SK-N-SH (cell line): Measurements from ENCODE around the gene FRAT2. TPM values are rescaled to one million over a fixed set of nuclear protein-coding genes. Genes with fewer than 3 reads are reported as not detected.

ENCODE experiments used
- CTCF ChIA-PET: fragments of 300-600, 350-600 bp; formaldehyde crosslinking; extraction: SDS; loops from one replicate; lab custom pipeline; 2021; lab: Yijun Ruan, JAX
- POLR2A ChIA-PET: fragments of 350-600 bp; sonication (Branson Sonifier 250); formaldehyde crosslinking; extraction: SDS; loops from one replicate; lab custom pipeline; 2020; ENCODE audit warnings: antibody characterized with exemption, inconsistent platforms; lab: Yijun Ruan, JAX
- DNase-seq: peaks from one replicate; pipeline ENCODE4 v3.0.0; 2012
- H2AFZ ChIP-seq: fragments of 200-600 bp; sonication (generic); 2 replicates; pipeline ENCODE4 v1.8.1; 2016; ENCODE audit warnings: antibody characterized with exemption, mild to moderate bottlenecking, low read depth
- H3F3A ChIP-seq: fragments of 200-600 bp; sonication (generic); replicated peaks from 2 replicates; pipeline ENCODE3; 2016; ENCODE audit warnings: antibody characterized with exemption, mild to moderate bottlenecking; ENCODE audit not compliant: insufficient read depth
- H3K27ac ChIP-seq, 2 experiments: fragments of 200-500 bp in 1 of 2; fragments of 200-600 bp in 1 of 2; sonication (Bioruptor generic) in 1 of 2; sonication (generic), shearing (Covaris generic) in 1 of 2; 2 replicates each; pipeline versions ENCODE4 v1.5.1 to v1.6.1; 2014 to 2016; ENCODE audit warnings: low read depth in 2 of 2, inconsistent platforms in 1 of 2, low read length in 1 of 2, mild to moderate bottlenecking in 1 of 2, mixed read lengths in 1 of 2
- H3K27me3 ChIP-seq: fragments of 200-600 bp; sonication (generic), shearing (Covaris generic); 2 replicates; pipeline ENCODE4 v1.6.1; 2016; ENCODE audit warnings: mixed run types; ENCODE audit not compliant: insufficient read depth
- H3K36me3 ChIP-seq, 2 experiments: fragments of 200-500 bp in 1 of 2; fragments of 200-600 bp in 1 of 2; sonication (Bioruptor generic) in 1 of 2; sonication (generic) in 1 of 2; replicated peaks in 1 of 2; 2 replicates each; pipeline versions ENCODE3 to v1.5.1; 2014 to 2016; ENCODE audit warnings: low read length in 1 of 2, mild to moderate bottlenecking in 1 of 2; ENCODE audit not compliant: insufficient read depth in 2 of 2, control insufficient read depth in 1 of 2
- H3K4me1 ChIP-seq, 2 experiments: fragments of 200-500 bp in 1 of 2; fragments of 200-600 bp in 1 of 2; sonication (Bioruptor generic) in 1 of 2; sonication (generic), shearing (Covaris generic) in 1 of 2; 2 replicates each; pipeline versions ENCODE4 v1.5.1 to v1.6.1; 2014 to 2016; ENCODE audit warnings: low read depth in 1 of 2, low read length in 1 of 2, mixed run types in 1 of 2; ENCODE audit not compliant: insufficient read depth in 2 of 2, control insufficient read depth in 1 of 2
- H3K4me2 ChIP-seq: fragments of 200-600 bp; sonication (generic), shearing (Covaris generic); 2 replicates; pipeline ENCODE4 v1.6.1; 2017; ENCODE audit warnings: mixed run types
- H3K4me3 ChIP-seq, 2 experiments: fragments of 200-500 bp in 1 of 2; fragments of 200-600 bp in 1 of 2; sonication (Bioruptor generic) in 1 of 2; sonication (generic), shearing (Covaris generic) in 1 of 2; 2 replicates each; pipeline versions ENCODE4 v1.5.1 to v1.8.1; 2014 to 2016; ENCODE audit warnings: low read depth in 2 of 2, inconsistent platforms in 1 of 2, low read length in 1 of 2, mild to moderate bottlenecking in 1 of 2, mixed read lengths in 1 of 2, moderate library complexity in 1 of 2
- H3K79me2 ChIP-seq: fragments of 200-600 bp; sonication (generic); 2 replicates; pipeline ENCODE4 v1.8.1; 2017; ENCODE audit warnings: mild to moderate bottlenecking; ENCODE audit not compliant: insufficient read depth
- H3K9ac ChIP-seq: fragments of 200-600 bp; sonication (generic); 2 replicates; pipeline ENCODE4 v1.6.1; 2017; ENCODE audit warnings: mixed run types
- H3K9me2 ChIP-seq: fragments of 200-600 bp; sonication (generic); 2 replicates; pipeline ENCODE4 v1.6.1; 2017; ENCODE audit warnings: mixed run types
- H3K9me3 ChIP-seq: fragments of 200-600 bp; sonication (generic); 2 replicates; pipeline ENCODE4 v1.6.1; 2017; ENCODE audit warnings: mixed run types, mild to moderate bottlenecking, moderate library complexity
- H4K20me1 ChIP-seq: fragments of 200-600 bp; sonication (generic); 2 replicates; pipeline ENCODE4 v1.6.1; 2017; ENCODE audit warnings: mild to moderate bottlenecking, mixed run types; ENCODE audit not compliant: insufficient read depth
- CHD2 ChIP-seq: fragments of 150-350 bp; IDR thresholded peaks from 2 replicates; pipeline ENCODE4 v1.6.1; 2018; ENCODE audit warnings: low read length; ENCODE audit not compliant: partially characterized antibody
- CTCF ChIP-seq: fragments of 200-600 bp; sonication (generic); IDR thresholded peaks from 2 replicates; pipeline ENCODE4 v1.6.1; 2017; ENCODE audit warnings: antibody characterized with exemption, mild to moderate bottlenecking, moderate library complexity
- ELF1 ChIP-seq: IDR thresholded peaks from 2 replicates; pipeline ENCODE4 v1.4.0; 2012
- EP300 ChIP-seq, 2 experiments: IDR thresholded peaks; 2 replicates each; pipeline versions ENCODE4 v1.4.0 to v1.6.1; 2012; ENCODE audit warnings: borderline replicate concordance in 1 of 2, low read depth in 1 of 2, low read length in 1 of 2
- EZH2phosphoT487 ChIP-seq: fragments of 200-600 bp; sonication (generic); IDR thresholded peaks from 2 replicates; pipeline ENCODE4 v1.6.1; 2017; ENCODE audit warnings: low read depth, mixed run types, mild to moderate bottlenecking, antibody characterized with exemption, moderate library complexity, borderline replicate concordance
- FOSL2 ChIP-seq: IDR thresholded peaks from 2 replicates; pipeline ENCODE4 v1.4.0; 2012; ENCODE audit warnings: low read depth, mild to moderate bottlenecking, moderate library complexity, borderline replicate concordance
- FOXJ3 ChIP-seq: sonication (generic); formaldehyde crosslinking; IDR thresholded peaks from 2 replicates; pipeline ENCODE4 v1.5.1; 2020; ENCODE audit warnings: mild to moderate bottlenecking, missing genetic modification reagents
- FOXM1 ChIP-seq: IDR thresholded peaks from 2 replicates; pipeline ENCODE4 v1.4.0; 2012; ENCODE audit warnings: low read depth, mild to moderate bottlenecking
- GATA2 ChIP-seq: sonication (generic); formaldehyde crosslinking; IDR thresholded peaks from 2 replicates; pipeline ENCODE4 v1.5.0; 2020; ENCODE audit warnings: mild to moderate bottlenecking, missing genetic modification reagents
- IRF3 ChIP-seq: fragments of 150-350 bp; IDR thresholded peaks from 2 replicates; pipeline ENCODE4 v1.6.1; 2016; ENCODE audit warnings: mild to moderate bottlenecking, low read depth, low read length
- JUND ChIP-seq: IDR thresholded peaks from 2 replicates; pipeline ENCODE4 v1.4.0; 2012
- MEF2A ChIP-seq: IDR thresholded peaks from 2 replicates; pipeline ENCODE4 v1.4.0; 2012; ENCODE audit warnings: low read depth, borderline replicate concordance
- MXI1 ChIP-seq: IDR thresholded peaks from 2 replicates; pipeline ENCODE4 v1.6.1; 2012; ENCODE audit warnings: mild to moderate bottlenecking, low read depth, low read length, improper control_type of control experiment
- NFIC ChIP-seq: IDR thresholded peaks from 2 replicates; pipeline ENCODE4 v1.4.0; 2012; ENCODE audit warnings: borderline replicate concordance
- POLR2AphosphoS5 ChIP-seq: IDR thresholded peaks from 2 replicates; pipeline ENCODE4 v1.6.1; 2012; ENCODE audit warnings: low read depth, low read length
- RAD21 ChIP-seq: IDR thresholded peaks from 2 replicates; pipeline ENCODE4 v1.6.1; 2012; ENCODE audit warnings: mild to moderate bottlenecking, low read length
- RFX5 ChIP-seq: IDR thresholded peaks from 2 replicates; pipeline ENCODE4 v1.6.1; 2012; ENCODE audit warnings: mild to moderate bottlenecking, improper control_type of control experiment, low read length
- RXRA ChIP-seq: IDR thresholded peaks from 2 replicates; pipeline ENCODE4 v1.4.0; 2012; ENCODE audit warnings: low read depth, mild to moderate bottlenecking, borderline replicate concordance
- SIN3A ChIP-seq: IDR thresholded peaks from 2 replicates; pipeline ENCODE4 v1.6.1; 2012; ENCODE audit warnings: low read depth, mild to moderate bottlenecking, low read length, moderate library complexity, borderline replicate concordance
- SMC3 ChIP-seq: IDR thresholded peaks from 2 replicates; pipeline ENCODE4 v1.6.1; 2012; ENCODE audit warnings: low read depth, low read length, improper control_type of control experiment
- TAF1 ChIP-seq: IDR thresholded peaks from 2 replicates; pipeline ENCODE4 v1.6.1; 2012; ENCODE audit warnings: low read depth, mild to moderate bottlenecking, low read length, moderate library complexity, borderline replicate concordance
- TCF12 ChIP-seq: IDR thresholded peaks from 2 replicates; pipeline ENCODE4 v1.4.0; 2012
- YY1 ChIP-seq: IDR thresholded peaks from 2 replicates; pipeline ENCODE4 v1.4.0; 2012; ENCODE audit warnings: low read depth, mild to moderate bottlenecking
- ZBTB33 ChIP-seq: IDR thresholded peaks from 2 replicates; pipeline ENCODE4 v1.4.0; 2012; ENCODE audit warnings: low read depth, borderline replicate concordance
- WGBS: methylation state at CpG from one replicate; pipeline ENCODE4 v1.1.6; 2017; ENCODE audit warnings: low lambda C conversion rate; 5-methylcytosine and 5-hydroxymethylcytosine counted together
- polyA plus RNA-seq, 3 experiments: library from polyadenylated mRNA; depleted of rRNA; stranded (reverse); fragments of >200 nt; gene quantifications; 2 replicates each; pipeline ENCODE4 v1.2.3, GENCODE V29; 2012

The FRAT2 gene
- polyA plus RNA-seq (2012; rRNA removed): 2.3 and 2.4 TPM in 2 replicates
- 2.5 and 2.9 TPM in 2 replicates for polyA plus RNA-seq (2012; cell fraction: cytosol; rRNA removed)
- polyA plus RNA-seq (2012; cell fraction: nucleus; rRNA removed): 1.4 and 1.7 TPM in 2 replicates

- H2AFZ ChIP-seq: peak within 1 kb of the TSS; percentile 89; the same call in 1 of the 2 replicates
- H3K4me1 ChIP-seq: peaks cover 0 to 21% of the 10 kb centered on the region in 2 experiments; a peak in 1 of 4 replicates
- H3K27me3 ChIP-seq: no peaks in the 10 kb centered on the region
- peaks cover 7% of the 10 kb centered on the region; the same call in 1 of the 2 replicates for H4K20me1 ChIP-seq
- H3K27ac ChIP-seq: peak within 1 kb of the TSS; percentile 76 to 97
- peaks cover 19% of the 10 kb centered on the region for H3F3A ChIP-seq
- peak within 1 kb of the TSS; percentile 98 for H3K9ac ChIP-seq
- ChIA-PET CTCF (interaction anchor here (0.8 to 4.2 kb wide), 4 partner anchors 15 to 56 kb away, joined by 3 to 31 read pairs (median 10); partner anchors contain the start of genes ARHGAP19 and FRAT1), POLR2A (interaction anchor here (0.8 to 1.2 kb wide), 2 partner anchors 15 to 56 kb away, joined by 3 read pairs; no protein-coding TSS in a partner anchor)
- no peaks in the 10 kb centered on the region for H3K36me3 ChIP-seq
- peak within 1 kb of the TSS; percentile 77 to 83 for H3K4me3 ChIP-seq
- H3K9me2 ChIP-seq: no peaks in the 10 kb centered on the region
- peak; percentile 99 for DNase-seq
- H3K4me2 ChIP-seq: peak within 1 kb of the TSS; percentile 94
- no peaks in the 10 kb centered on the region; the same call in 1 of the 2 replicates for H3K79me2 ChIP-seq
- under 1% methylated on average over 64 of the region's 103 CpGs for WGBS
- H3K9me3 ChIP-seq: no peaks in the 10 kb centered on the region
- peak; percentile 50; the same call in 1 of the 2 replicates for TF ChIP-seq ELF1
- no peak for TF ChIP-seq NFIC
- no peak for TF ChIP-seq FOSL2
- TF ChIP-seq RFX5: no peak
- TF ChIP-seq EP300 (IDR thresholded peaks at IDR 0.05; ENCODE audit: borderline replicate concordance in 1 of 2, low read depth in 1 of 2, low read length in 1 of 2): peak in 1 of 2 experiments; percentile 57; a peak in 1 of 4 replicates
- TF ChIP-seq TAF1: peak; percentile 53; the same call in 1 of the 2 replicates
- no peak for TF ChIP-seq GATA2 (CRISPR knock-in tag)
- TF ChIP-seq JUND: peak; percentile 57; the same call in 1 of the 2 replicates
- no peak for TF ChIP-seq CTCF
- no peak for TF ChIP-seq TCF12
- peak; percentile 89; the same call in 1 of the 2 replicates for TF ChIP-seq SIN3A
- peak; percentile 3; the same call in 1 of the 2 replicates for TF ChIP-seq POLR2AphosphoS5
- TF ChIP-seq RAD21: no peak
- TF ChIP-seq FOXM1: no peak
- TF ChIP-seq IRF3: no peak
- peak; percentile 96 for TF ChIP-seq MXI1
- TF ChIP-seq SMC3: no peak
- TF ChIP-seq RXRA: no peak
- TF ChIP-seq ZBTB33: no peak
- TF ChIP-seq MEF2A: no peak
- TF ChIP-seq EZH2phosphoT487: no peak
- TF ChIP-seq YY1: no peak
- no peak for TF ChIP-seq FOXJ3 (CRISPR knock-in tag)
- peak; percentile 78 for TF ChIP-seq CHD2
These were observed at the start of gene FRAT2 for GRCh38 chr10:97334370-97335175. Gene FRAT2, minus strand, starts transcription at chr10:97334729. Its CDS starts 157 bp downstream, at chr10:97334572.
